Measurements from ENCODE around the gene SLK.
A peak's percentile ranks its signal among the peaks of the same experiment; 100 is the strongest.

SLK gene

GRCh38 chr10:104033966-104034365 lies 67.0 kb downstream of the SLK start:
- no peak for DNase-seq (ENCODE audit: low spot score)

DNA sequence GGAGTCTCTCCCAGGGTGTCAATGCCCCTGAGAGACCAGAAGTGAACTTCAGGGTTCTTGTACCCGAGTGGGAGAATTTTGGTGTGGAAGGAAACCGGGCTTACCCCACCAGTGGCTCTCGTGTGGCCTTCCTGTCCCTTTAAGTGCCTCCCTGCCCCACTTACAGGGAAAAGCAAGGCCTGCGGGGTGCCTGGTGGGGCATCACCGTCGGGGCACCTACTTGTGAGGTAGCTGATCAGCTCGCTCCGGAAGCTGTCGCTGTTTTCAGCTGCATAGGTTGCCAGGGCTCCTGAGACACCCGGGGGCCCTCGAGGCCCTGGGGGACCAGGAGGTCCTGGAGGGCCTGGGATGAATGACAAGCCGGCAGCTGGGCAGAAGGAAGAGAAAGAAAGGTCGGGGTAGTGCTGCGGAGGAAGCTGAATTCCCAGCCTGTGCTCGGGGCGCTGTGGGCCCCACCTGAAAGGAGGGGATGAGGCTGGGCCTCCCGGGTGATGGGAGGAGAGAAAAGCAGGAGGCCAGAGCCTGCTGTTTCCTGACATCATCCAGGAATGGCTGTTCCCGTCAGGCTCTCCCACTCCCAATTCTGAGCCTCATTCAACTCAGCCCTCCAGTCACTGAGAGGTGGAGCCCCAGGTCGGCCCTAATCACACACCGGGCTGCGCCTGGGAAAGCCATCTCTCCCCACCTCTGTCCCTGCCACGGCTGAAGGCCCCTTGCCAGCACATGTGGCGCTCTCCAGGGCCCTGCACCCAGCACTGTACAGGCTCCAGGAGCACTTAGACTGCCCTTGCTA lies 67.7 kb downstream of the SLK start:
- DNase-seq (ENCODE audit: low spot score), result no peak

GRCh38 chr10:104035194-104036068 lies 68.5 kb downstream of the SLK start:
- no peak for DNase-seq (ENCODE audit: low spot score)

DNA sequence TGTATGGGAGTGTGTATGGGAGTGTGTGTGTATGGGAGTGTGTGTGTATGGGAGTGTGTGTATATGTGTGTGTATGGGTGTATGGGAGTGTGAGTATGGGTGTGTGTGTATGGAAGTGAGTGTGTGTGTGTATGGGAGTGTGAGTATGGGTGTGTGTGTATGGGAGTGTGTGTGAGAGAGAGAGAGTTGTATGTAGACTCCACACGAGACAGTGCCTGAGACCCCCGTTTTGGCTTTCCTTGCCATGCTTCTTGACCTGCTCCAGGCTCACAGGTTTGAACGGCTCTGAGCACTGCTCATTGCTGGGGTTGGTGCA lies 69.1 kb downstream of the SLK start:
- DNase-seq (ENCODE audit: low spot score), result no peak

DNA sequence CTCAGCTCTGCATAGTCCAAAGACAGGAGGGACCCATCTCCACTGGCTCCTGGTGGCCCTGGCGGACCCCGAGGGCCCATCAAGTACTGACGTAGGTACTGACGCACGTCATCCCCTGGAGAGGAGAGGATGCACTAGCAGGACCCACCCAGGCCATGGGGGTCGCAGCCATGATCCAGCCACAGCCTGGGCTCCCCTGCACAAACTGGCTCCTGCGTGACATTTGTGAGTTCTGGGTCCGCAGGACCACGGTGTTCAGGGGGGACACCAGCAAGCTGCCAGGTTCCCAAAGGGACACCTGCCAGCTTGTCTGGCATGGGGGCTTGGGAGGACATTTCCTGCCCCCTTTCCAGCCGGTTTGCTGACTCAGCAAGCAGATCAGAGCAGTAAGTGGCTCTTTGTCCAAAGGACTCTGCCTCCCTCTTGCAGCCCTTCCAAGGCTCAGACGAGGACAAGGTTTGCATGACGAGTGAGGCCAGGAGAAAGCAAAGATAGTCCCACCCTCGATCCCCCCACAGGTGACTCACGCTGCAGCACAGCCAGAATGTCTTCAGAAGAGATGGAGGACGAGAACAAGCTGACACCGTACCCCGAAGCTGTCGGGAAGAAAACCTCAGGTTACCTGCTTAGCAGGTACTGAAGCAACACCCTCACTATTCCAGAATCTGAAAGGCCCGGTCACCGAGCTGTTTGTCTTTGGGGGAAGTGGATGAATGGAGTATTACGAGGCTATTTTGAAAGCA lies 69.7 kb downstream of the SLK start:
- DNase-seq (ENCODE audit: low spot score), result no peak

GRCh38 chr10:104037261-104037951 lies 70.5 kb downstream of the SLK start:
- no peak for DNase-seq (ENCODE audit: low spot score)

DNA sequence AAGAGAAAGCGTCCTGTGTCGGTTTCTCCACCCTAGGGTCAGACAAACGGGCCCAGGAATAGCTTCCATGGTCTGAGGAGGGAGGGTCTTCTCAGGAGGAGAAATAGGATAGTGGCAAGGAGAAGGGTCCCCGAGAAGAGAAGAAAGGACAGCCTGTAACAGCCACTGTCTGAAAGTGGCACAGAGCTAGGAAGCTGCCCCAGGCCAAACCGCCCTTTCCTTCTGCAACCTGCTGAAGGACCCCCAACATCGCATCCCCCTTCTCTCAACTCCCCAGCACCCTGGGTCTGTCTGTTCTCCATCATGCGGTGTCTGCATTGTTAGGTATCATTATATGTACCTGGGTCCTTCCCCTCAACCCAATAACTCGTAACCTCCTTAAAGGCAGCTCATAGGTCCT lies 71.6 kb downstream of the SLK start:
- DNase-seq (ENCODE audit: low spot score), result no peak

- DNase-seq (ENCODE audit: low spot score), result no peak
Observed at GRCh38 chr10:104038958-104039752, 72.2 kb downstream of the SLK start.

GRCh38 chr10:104040382-104040781 lies 73.4 kb downstream of the SLK start:
- DNase-seq (ENCODE audit: low spot score), result no peak

GRCh38 chr10:104040862-104041789 lies 74.2 kb downstream of the SLK start:
- DNase-seq (ENCODE audit: low spot score), result peak; percentile 75

DNA sequence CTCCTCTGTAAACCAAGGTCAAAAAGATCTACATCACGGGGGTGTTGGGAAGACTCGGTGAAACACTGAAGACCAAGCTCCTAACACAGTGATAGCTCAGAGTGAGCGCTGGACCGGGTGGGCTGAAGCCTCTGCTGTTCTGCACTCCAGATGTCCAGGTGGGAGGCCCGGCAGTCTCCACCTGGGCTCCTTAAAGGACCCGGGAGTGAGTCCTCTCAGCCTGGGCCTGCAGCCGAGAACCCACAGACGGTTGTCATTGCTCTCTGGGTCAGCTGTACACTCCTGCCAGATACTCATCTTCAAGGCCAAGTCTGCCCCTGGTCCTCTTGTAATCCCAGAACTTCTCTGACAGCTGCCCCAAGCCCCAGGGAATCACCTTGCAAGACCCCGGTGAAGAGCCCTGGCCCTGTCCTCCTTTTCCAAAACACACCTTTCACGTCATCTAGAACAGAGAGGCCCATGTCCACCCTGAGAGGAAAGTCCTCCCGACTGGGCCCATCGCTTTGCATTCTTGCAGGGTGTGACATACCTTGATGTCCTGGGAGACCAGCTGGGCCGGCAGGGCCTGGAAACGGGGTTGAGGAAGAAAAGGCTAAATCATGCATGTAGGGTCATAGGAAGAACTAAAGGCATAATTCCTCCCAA lies 75.1 kb downstream of the SLK start:
- DNase-seq (ENCODE audit: low spot score), result no peak

- DNase-seq (ENCODE audit: low spot score), result no peak
Observed at GRCh38 chr10:104043185-104043830, 76.4 kb downstream of the SLK start.

GRCh38 chr10:104043854-104044253 lies 76.9 kb downstream of the SLK start:
- no peak for DNase-seq (ENCODE audit: low spot score)

- DNase-seq (ENCODE audit: low spot score), result peak; percentile 74
Observed at GRCh38 chr10:104045151-104046089, 78.5 kb downstream of the SLK start.

DNA sequence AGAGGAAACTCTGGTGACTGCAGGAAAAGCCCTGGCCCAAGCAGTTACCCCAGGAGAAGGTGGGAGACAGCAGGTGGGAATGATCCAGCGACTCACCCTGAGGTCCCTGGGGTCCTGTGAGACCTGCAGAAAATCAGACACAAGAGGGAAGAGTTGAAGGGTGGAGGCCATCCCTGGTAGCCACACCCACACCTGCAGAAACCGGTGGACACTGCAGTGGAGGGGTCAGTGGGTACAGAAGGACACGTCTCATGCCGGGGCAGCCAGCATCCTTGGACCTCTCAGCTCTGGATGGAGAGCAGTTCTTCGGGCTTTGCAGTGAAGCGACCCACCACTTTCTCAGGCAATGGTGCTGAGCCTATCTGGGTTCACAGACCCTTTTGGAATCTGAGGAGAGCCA lies 79.7 kb downstream of the SLK start:
- DNase-seq (ENCODE audit: low spot score), result no peak

GRCh38 chr10:104049504-104050250 lies 82.7 kb downstream of the SLK start:
- peak; percentile 86 for DNase-seq (ENCODE audit: low spot score)

DNA sequence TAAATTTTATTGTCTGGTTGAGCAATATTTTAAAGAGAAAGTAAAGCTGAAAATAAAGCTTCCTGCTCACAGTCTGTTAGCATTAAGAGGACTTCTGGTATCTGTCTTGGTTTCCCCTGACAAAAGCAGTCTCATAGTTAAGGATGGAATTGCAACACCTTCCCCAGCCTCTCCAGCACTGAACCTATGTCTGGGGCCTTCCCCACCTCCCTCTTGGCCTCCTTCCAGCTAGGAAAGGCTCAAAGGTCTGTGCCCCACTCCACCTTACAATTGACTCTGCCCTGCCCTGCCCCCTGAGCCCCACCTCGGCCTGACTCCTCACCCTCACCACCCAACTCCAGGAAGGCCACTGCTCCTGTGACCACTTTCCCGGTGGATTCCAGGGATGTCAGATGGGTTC lies 85.5 kb downstream of the SLK start:
- DNase-seq (ENCODE audit: low spot score), result no peak

Measured in RKO (cell line).